CD4-positive, alpha-beta T cell treated with Interleukin-15 for 1 hour (primary cell): ENCODE data around the gene PPARG.

Source experiments
- DNase-seq: peaks from one replicate; pipeline ENCODE4 v3.0.0-alpha.2; 2020

The PPARG gene

DNA sequence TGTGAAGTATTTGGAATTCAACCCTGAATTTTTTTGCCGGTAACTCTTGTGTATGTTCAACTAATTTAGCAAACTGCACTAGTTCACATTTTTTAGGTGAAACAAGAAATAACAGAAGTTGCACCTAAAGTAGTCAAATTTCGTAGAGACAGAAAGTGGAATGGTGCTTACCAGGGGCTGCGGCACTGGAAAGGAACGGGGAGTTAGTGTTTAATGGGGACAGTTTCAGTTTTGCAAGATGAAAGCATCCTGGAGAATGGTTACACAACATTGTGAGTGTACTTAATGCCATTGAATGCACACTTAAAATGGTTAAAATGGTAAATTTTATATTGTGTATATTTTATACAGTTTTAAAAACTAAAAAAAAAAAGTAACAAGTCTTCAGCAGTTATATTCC is 27.4 kb downstream of the PPARG start:
- no peak for DNase-seq

DNA sequence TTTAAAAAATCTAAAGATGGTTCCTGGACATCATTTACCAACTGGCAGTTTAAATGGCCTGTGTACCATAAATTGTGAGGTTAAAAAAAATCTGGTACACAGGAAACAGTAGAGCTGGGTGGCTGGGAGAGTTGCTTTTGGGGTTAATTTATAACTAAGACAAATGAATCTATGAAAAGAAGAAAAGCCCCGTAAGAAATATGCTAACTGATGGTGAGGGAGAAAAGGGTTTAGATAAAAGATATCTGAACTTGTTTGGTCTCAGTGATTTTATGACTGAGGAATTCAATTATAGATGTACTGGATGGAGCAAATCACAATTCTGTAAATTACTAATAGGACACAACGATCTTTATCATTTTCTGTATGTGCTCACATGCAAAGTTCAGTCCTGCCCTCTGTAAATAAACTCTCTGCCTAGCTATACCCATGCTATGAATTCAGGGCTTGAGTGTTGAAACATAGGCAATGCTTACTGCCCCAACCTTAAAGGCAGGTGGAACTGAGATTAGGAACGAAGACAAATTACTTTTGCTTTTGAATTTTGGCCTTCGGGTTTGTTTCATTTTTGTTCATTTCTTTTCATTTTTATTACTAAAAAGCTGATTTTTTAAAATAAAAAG is 28.0 kb downstream of the PPARG start:
- DNase-seq, result no peak

DNA sequence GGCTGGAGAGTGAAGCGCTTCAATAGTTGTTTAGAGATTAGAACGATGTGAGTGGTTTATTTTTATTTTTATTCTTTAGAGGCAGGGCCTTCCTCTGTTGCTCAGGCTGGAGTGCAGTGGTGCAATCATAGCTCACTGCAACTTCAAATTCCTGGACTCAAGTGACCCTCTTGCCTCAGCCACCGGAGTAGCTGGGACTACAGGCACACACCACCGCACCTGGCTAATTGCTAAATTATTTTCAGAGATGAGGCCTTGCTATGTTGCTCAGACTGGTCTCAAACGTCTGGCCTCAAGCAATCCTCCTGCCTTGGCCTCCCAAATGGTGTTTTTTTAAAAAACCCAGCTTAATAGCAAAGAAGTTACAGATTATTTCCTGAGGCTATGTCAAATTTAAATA is 29.0 kb downstream of the PPARG start:
- no peak for DNase-seq

DNA sequence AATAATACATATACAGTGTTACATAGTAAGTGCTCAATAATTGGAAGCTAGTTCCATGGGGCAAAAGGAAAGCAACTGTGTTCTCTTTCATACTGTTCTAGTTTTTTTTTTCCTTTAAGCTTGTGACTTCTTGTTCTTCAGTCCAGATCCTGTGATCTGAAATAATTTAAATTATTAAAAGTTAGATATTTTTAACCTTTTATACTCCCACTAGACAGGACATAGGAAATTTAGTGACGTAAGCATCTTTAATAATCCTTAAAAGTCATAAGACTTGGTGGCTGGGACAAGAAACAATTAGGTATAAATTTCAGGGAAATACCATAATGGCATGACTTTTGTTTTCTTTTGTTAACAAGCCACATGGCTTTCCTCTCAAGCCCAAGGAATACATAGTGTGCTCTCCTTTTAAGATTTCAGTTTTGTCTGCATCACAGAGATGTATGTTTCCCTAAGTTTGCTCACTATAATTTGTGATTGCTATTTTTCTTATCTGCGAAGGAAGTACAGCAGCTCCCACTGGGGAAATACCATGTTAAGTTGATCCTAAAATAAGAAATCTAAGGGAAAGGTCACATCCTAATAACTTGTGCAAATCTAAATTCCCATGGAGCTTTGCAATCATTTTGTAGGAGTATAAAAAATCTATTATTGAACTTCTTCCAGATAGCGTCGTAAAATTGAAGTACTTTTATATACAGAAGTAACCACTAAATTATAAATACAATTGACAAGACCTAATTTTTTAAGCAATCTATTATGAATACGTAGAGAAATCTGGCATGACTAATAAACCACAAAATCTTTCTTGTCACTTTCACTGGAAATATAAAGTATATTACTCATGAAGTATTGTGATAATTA is 30.1 kb downstream of the PPARG start:
- DNase-seq, result no peak

DNA sequence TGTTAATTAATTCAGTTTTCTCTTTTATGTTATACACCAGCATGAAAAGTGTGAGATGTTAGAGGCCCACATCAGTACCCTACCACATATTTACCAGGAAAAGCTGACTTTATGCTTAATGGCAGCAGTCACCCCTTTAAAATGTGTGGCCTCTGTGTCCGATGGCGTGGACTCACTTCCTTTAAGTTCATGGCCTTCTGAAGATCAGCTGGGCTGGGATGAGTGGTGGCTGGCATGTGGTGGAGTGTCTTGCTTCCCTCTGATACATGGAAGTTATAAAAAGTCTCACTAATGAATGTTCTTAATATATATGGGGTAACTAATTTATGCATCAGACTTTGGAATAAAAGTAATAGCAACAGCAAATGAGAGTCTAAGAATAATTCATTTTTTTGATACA is 32.1 kb downstream of the PPARG start:
- DNase-seq, result no peak

DNA sequence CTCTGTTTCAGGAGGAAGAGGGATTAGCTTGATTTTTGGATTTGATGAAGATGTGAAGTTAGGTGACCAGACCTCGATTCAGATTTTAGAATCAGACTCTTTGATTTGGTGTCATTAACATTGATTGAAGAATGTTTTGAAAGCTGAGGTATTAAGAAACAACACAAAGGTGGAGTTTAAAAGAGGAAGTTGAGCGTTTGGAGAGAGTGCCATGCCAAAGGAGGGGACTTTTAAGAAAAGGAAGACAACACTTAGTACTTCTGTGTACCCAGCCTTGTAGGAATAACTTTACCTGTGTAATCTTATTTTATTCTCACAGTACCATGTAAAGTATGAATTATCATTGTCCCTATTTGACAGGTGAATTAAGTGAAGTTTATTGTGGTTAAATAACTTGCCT is 34.4 kb downstream of the PPARG start:
- no peak for DNase-seq

DNA sequence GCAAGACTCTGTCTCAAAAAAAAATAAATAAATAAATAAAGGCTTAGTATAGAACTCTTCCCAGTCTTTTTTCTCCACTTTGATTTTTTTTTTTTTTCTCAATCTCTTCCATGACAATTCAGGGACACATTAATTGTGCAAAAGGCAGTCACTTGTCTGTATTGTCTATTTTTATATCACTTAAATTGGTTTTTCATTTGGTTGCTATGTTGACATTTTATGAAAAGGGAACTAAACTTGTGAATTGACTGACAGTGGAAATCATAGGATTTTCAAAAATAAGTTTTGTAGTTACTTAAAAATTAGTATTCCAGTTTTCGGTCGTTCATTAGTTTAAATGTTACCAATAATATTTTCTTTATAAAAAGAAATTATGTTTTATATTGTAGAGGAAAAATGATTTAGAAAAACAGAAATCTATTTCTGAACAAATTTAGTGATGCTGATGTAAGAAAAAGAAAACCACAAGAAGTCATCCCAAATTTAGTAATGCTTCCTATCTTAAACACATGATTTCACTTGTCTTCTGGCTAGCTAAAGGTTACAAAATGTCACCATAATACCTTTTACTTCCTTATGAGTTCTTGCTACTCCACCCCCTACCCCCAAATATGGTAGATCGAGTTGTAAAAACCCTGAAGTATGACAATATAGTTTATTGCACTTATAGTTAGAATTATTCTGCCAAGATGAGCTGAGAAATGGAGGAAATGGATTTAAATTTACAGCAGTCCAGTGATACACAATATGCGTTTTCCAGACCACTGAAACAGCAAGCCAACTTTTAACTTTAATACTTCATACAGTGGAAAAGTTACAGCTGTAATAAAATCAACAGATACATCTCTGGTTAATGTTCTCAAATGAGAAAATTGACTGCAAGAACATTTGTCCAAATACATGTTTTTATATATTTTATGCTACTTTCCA is 37.0 kb downstream of the PPARG start:
- no peak for DNase-seq

DNA sequence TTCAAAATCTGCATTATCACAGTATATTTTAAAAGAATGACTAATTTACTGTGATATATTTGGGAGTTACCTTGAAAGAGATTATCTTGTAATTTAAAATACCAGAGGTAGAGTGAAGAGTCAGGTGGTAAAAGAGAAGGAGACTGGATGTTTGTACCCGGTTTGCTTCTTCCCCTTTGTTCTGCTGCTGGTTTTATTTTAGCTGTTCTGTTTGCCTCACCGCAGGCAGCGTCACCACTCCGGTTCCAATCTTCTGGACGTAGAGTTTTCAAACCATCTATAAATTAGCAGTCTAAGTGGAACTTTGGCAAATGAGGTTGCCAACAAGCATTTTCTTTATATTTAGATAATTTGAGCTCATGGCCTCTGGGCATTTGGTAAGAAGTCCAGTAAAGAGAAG is 38.2 kb downstream of the PPARG start:
- DNase-seq, result no peak

DNA sequence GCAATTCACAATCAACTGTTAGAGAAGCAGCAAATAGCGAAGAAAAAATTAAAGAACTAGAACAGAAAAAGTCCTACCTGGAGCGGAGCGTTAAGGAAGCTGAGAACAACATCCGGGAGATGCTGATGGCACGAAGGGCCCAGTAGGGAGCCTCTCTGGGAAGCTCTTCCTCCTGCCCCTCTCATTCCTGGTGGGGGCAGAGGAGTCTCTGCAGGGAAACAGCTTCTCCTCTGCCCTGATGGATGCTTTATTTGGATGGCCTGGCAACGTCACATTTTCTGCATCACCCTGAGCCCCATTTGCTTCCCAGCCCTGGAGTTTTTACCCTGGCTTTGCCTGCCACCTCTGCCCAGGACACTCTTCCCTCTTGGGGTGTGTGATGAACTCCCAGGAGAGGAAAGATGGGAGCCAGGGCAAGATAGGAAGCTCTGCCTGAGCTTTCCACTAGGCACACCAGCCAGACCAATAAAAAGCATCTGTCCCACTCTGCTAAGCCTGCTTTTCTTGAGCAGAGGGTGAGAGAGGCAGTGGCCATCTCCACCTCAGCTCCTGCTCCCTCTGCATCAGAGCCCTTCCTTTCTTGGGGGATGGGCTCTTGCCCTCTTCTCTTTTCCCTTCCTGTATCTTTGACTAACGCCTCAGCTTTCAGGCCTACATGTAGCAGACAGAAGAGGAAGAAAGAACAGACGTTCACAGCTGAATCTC is 39.4 kb downstream of the PPARG start:
- DNase-seq, result peak; percentile 21

DNA sequence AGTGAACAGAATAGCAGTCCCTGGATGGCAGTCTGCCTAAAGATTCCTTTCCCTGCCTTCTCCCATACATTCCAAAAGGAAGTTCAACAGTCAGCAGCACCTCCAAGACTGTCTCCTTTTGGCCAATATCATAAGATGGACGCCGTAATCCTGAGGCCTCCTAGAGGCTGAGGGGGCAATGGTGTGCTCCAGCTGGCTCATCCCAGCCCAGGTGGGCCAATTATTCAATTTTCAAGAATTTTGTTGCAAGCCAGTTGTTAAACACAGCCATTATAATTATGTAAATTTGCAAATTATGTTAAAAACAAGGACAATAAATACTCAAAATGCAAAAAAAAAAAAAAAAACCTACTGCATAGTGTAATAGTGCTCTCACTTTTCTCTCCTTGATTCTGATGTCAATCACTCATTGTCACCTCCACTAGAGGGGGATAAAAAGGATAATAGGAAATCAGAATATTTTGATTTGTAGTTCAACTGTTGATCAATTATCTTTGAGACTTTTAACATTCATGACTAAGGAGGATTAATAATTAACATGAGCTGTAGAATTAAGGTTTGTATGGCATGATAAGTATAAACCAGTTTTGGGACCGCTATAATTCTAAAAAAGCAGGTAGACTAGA is 40.1 kb downstream of the PPARG start:
- DNase-seq, result no peak

DNA sequence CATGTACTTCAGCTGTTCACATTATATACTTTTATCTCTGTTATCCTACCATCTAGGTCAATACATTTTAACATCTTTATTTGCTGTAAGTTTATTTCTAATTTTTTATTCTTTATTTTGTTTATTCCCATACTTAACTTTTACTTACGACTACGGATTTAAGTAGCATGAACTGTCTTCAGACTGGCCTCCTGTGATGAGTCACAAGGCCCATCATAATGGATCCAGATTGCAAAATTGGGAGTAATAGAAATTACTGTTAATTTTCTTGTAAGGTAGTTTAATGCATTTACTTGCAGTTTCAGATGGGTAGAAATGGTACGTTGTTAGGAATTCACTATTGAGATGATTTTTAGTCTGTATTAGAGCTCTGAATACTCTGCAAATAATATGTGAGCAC is 45.9 kb downstream of the PPARG start:
- no peak for DNase-seq

DNA sequence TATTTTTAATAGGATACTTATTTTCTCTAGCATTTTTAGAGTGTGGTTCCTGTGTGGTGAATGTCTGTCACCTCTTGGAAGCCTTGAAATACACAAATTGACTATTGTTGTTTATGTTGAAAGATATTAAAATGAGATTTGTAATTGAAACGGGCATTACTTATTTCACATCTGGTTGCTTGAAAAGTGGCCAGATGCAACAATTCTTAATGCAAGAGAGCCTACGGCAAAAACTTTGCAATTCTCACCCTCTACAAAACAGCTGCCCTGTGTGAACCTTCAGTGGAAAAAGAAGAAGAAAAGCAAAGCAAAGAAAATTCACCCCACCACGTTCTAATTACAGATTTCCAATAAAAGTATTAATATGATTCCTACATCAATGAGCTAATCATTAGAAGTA is 46.6 kb downstream of the PPARG start:
- no peak for DNase-seq

DNA sequence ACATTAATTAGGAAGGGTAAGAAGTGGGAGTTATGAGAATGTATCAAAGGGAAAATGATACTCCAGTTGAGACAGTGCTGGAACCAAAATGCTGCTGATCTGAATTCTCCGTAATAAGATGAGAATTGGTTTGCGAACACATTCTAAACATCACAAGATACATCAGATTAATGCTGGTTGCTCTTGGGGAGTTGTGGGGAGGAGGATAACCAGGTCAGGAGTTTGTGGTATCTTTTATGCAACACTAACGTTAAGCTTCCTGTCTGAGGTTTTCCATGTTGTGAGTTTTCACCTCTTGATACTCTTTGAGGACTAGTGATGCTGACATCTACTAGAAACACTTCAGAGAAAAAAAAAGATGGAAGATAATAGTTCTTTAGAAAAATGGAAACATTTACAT is 47.2 kb downstream of the PPARG start:
- DNase-seq, result no peak

DNA sequence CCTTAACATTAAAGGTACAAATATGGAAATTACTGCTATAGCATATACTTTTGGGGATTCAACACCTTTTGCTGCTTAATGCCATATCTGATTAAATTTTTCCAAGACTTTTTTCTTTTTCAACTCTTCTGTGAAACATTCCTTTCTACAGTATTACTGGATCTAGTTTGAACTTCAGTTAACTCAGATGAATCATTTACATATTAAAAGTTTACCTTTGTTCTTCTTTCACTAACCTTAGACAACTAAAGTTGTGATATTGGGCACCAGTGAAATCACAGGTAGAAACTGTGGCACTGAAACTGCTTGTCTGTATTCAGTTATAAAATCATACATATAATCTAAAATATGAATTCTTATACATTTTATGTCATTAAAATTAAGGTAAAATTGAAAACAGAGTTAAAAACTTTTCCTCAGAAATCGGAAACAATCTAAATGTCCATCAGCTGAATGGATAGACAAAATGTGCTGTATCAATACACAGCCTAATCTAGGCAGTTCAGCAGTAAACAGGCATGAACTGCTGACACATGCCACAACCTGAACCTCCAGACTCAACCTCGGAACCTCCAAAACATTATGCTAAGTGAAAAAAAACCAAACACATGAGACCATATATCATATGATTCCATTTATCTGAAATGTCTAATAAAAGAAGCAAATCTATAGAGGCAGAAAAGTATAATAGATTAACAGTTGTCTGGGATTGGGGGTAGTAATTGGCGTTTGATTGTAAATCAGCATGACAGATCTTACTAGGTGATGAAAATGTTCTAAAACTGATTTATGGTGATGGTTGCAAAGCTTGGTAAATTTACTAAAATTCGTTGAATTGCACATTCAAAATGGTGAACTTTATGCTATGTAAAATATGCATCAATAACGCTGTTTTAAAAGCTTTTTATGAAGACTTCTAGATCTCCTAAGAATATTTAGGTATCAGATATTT is 50.0 kb downstream of the PPARG start:
- no peak for DNase-seq

DNA sequence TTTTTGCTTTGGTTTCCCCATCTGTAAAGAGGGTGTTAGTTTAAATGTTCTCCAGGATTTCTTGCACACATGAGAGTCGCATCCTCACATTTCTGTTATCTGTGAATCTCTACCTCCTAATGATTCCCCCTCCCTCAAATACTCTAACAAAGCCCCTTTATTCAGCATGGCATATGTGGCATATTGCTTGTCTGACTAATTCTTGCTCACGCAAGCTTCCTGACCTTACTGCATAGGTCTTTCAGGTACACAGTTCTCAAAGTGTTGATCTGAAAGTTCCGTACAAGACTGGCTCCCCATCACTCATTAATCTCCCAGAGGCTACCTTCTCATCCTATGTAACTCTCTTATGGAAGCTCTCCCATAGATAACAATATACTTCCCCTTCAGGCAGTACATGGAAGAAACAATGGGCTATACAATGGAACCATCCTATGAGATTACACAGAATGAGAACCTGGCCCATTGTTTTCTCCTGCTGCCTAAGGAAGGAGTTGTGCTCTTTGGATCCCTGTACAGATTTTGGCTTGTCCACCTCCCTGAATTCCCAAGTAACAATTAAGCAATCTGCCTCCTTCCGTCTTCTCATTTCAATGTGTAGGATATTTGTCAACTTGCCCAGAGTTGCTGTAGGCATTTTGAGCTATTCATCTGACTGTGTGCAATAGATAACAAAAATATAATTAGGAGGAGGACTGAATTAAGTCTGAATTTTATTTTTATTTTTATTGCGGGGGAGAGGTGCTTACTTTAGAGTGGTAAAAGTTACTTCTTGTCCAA is 51.0 kb downstream of the PPARG start:
- no peak for DNase-seq

DNA sequence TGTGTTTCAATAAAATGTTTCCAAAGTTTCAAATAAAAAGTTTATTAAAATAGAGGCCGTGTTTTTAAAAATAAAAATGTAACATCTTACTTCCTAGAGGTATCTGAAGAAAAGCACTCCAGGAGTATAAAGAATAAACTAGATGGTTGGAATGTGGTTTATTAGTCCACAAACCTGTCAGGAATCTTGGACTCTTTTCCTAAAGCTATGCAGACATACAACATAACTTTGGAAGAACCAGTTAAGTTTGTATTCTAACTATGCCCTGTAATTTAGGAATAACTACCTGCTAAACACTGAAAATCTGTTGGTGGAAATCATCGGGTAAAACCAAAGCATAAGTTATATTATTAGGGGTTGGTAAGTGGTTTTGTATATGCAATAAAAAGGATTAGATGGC is 51.6 kb downstream of the PPARG start:
- no peak for DNase-seq

DNA sequence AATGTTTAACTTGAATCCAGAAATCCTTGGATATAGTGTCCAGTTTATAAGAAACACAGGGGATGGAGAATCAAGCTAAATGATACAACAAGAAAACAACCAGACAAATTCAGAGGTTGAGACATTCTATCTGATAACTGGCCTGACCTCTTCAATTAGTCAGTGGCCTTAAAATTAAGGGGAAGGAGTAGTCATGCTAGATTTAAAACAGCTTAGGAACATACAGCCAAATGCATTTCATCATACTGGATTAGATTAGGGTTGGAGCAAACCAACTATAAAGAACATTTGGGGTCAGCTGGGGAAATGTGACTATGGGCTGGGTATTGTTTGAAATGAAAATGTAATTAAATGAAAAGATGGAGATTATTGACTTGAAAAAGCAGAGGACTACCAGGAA is 53.3 kb downstream of the PPARG start:
- no peak for DNase-seq

DNA sequence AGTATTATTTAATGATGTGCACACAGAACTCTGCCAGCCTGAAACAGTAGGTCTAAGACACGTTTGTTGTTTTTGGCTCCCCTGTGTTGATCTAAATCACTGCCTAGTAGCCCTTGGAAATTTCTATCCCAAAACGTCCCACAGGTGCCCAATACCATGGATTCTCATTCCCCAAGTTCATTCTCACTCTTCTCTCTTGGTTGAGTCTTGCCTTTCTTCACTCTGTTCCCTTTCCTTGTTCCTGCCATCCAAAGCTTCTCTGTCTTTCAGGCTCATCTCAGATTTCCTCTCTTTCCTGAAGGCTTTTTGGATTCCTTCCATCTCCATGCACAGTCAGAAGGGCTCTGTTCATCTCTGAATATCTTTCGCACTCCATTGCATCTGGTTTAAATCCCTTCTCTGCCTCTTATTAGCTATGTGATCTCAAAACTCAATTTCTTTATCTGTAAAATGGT is 54.2 kb downstream of the PPARG start:
- DNase-seq, result no peak

DNA sequence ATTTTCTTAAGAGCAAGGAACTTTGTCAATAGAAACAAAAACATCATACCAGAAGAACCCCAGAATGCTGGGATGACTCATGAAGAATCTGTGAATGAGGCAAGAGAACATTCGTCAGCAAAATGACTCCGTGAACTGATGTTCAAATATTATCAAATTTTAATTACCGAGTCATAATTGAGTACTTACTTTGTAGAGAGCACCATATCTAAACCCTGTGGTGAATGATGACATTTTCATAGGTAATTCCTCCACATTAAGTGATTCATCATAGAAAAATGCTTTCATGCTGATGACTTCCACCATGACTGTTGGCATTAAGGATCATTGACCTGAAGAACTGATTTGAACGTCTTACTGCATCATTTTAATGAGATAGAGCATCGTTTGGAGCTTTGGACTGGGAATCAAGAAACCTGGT is 56.3 kb downstream of the PPARG start:
- no peak for DNase-seq
